Measurements from ENCODE around the gene ATAD5. TPM values are rescaled to one million over a fixed set of nuclear protein-coding genes. Genes with fewer than 3 reads are reported as not detected.
"Not testable (repeated sequence)": the region's sequence is repeated elsewhere in the genome, so short reads cannot be mapped to it uniquely, and the experiment has no call there.

Gene ATAD5
- total RNA-seq, 2 experiments from 2014 or later, result 33.7 to 46.3 TPM

- ATAC-seq (no peak), DNase-seq (no peak)
- no peak overlapping the region for H3K27ac Mint-ChIP-seq
- H3K9me3 Mint-ChIP-seq (ENCODE audit: low read depth), result no peaks in the 10 kb centered on the region
- no peak overlapping the region for H3K4me3 Mint-ChIP-seq
- H3K27me3 Mint-ChIP-seq, result peaks cover 54% of the 10 kb centered on the region
- peaks cover 8% of the 10 kb centered on the region for H3K4me1 Mint-ChIP-seq
- H3K36me3 Mint-ChIP-seq, result no peaks in the 10 kb centered on the region
- CTCF ChIA-PET, result no interaction called here
Observed at GRCh38 chr17:30924341-30924740, 92.6 kb downstream of the ATAD5 start.

- Mint-ChIP-seq H3K27me3 (peaks cover 38% of the 10 kb centered on the region), H3K9me3 (ENCODE audit: low read depth) (no peaks in the 10 kb centered on the region), H3K36me3 (no peaks in the 10 kb centered on the region), H3K4me1 (peaks cover 6% of the 10 kb centered on the region), H3K27ac (no peak overlapping the region), H3K4me3 (no peak overlapping the region)
- DNase-seq (no peak), ATAC-seq (no peak)
- CTCF ChIA-PET, result interaction anchor here (1.2 kb wide), 1 partner anchor 12 kb away, joined by 3 read pairs; no protein-coding TSS in a partner anchor
Observed at GRCh38 chr17:30926516-30926915, 94.8 kb downstream of the ATAD5 start.

DNA sequence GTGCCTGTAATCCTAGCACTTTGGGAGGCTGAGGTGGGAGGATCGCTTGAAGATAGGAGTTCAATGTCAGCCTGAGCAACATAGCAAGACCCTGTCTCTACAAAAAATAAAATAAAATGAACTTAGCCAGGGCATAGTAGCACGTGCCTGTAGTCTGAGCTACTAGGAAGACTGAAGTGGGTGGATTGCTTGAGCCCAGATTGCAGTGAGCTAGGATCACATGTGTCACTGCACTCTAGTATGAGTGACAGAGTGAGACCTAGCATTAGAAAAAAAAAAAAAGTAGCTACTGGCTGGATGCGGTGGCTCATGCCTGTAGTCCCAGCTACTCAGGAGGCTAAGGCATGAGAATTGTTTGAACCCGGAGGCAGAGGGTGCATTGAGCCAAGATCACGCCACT is 96.0 kb downstream of the ATAD5 start:
- ATAC-seq (no peak), DNase-seq (no peak)
- CTCF ChIA-PET, result no interaction called here
- no peaks in the 10 kb centered on the region for H3K36me3 Mint-ChIP-seq
- H3K27ac Mint-ChIP-seq, result no peak overlapping the region
- H3K9me3 Mint-ChIP-seq (ENCODE audit: low read depth), result no peaks in the 10 kb centered on the region
- H3K4me1 Mint-ChIP-seq, result peaks cover 2% of the 10 kb centered on the region
- peaks cover 31% of the 10 kb centered on the region for H3K27me3 Mint-ChIP-seq
- H3K4me3 Mint-ChIP-seq, result no peak overlapping the region

DNA sequence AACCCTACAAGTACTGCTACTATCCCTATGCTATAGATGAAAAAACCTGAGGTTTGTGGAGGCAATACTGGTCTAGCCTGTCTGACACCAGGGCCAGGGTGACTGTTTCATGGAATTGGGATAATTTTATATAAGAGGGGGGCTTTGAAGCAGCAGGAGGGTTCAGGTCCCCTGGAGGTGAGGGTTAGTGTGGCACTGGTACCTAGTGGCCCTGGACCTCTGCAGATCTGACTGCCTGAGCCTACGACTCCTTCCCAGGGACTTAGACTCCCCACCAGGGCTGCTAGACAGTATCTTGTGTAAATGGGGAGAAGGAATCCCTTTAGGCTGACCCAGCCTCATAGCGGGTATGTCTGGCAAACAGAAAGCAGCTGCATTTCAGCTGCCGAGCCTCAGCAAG is 96.8 kb downstream of the ATAD5 start:
- H3K36me3 Mint-ChIP-seq, result no peaks in the 10 kb centered on the region
- peaks cover 23% of the 10 kb centered on the region for H3K27me3 Mint-ChIP-seq
- no peak overlapping the region for H3K27ac Mint-ChIP-seq
- CTCF ChIA-PET, result interaction anchor here (1.2 kb wide), 1 partner anchor 43 kb away, joined by 3 read pairs; no protein-coding TSS in a partner anchor
- H3K9me3 Mint-ChIP-seq (ENCODE audit: low read depth), result no peaks in the 10 kb centered on the region
- DNase-seq (no peak), ATAC-seq (no peak)
- no peak overlapping the region for H3K4me3 Mint-ChIP-seq
- H3K4me1 Mint-ChIP-seq, result no peaks in the 10 kb centered on the region

- CTCF ChIA-PET, result interaction anchor here (1.2 kb wide), 1 partner anchor 42 kb away, joined by 3 read pairs; no protein-coding TSS in a partner anchor
- Mint-ChIP-seq H3K27ac (no peak overlapping the region), H3K27me3 (peaks cover 18% of the 10 kb centered on the region)
Observed at GRCh38 chr17:30929081-30929633, 97.4 kb downstream of the ATAD5 start.

GRCh38 chr17:30929861-30930260 is 98.1 kb downstream of the ATAD5 start:
- H3K27ac Mint-ChIP-seq; H3K4me3 Mint-ChIP-seq; H3K9me3 Mint-ChIP-seq (ENCODE audit: low read depth); ATAC-seq; H3K4me1 Mint-ChIP-seq; H3K36me3 Mint-ChIP-seq; DNase-seq: not testable (repeated sequence)
- H3K27me3 Mint-ChIP-seq, result peaks cover 14% of the 10 kb centered on the region
- CTCF ChIA-PET, result interaction anchor here (0.7 kb wide), 1 partner anchor 23 kb away, joined by 3 read pairs; no protein-coding TSS in a partner anchor

More at GRCh38 chr17:30929081-30929633, 97.4 kb downstream of the ATAD5 start:
- no peak for DNase-seq
- Mint-ChIP-seq H3K4me1 (no peaks in the 10 kb centered on the region), H3K9me3 (ENCODE audit: low read depth) (no peaks in the 10 kb centered on the region), H3K4me3 (no peak overlapping the region), H3K36me3 (no peaks in the 10 kb centered on the region)
- no peak for ATAC-seq

DNA sequence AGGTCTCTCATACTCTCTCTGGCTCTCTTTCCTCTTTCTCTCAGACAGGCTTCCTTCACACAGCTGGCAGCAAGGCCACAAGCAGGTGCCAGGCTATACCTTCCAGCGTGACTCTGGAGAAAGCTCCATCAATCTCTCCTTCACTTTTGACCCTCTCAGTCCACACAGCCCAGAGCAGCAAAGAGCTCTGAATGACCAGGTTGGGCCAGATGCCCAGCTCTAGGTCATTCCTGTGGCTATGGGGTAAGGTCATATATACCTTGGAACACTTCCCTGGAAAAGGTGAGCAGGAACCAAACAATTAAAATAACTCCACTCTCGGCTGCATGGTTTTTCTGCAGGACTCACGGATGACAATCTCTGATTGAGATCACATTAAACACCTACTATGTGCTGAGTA is 98.7 kb downstream of the ATAD5 start:
- Mint-ChIP-seq H3K9me3 (ENCODE audit: low read depth) (no peaks in the 10 kb centered on the region), H3K27ac (no peak overlapping the region), H3K36me3 (no peaks in the 10 kb centered on the region), H3K4me3 (no peak overlapping the region), H3K4me1 (no peaks in the 10 kb centered on the region), H3K27me3 (peaks cover 12% of the 10 kb centered on the region)
- ATAC-seq (no peak), DNase-seq (no peak)
- CTCF ChIA-PET, result interaction anchor here (0.7 kb wide), 1 partner anchor 22 kb away, joined by 3 read pairs; no protein-coding TSS in a partner anchor

DNA sequence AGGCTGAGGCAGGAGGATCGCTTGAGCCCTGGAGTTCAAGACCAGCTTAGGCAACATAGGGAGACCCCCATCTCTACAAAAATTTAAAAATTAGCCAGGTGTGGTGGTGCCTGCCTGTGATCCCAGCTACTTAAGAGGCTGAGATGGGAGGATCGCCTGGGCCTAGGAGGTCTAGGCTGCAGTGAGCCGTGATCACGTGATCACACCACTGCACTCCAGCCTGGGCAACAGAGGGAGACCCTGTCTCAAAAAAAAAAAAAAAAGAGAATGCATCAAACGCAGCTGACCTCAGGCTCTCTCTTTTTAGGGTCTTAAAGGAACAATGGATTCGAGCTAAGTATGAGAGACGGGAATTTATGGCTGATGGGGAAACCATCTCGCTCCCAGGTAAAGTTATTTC is 99.8 kb downstream of the ATAD5 start:
- H3K27me3 Mint-ChIP-seq, H3K4me1 Mint-ChIP-seq, DNase-seq: not testable (repeated sequence)

DNA sequence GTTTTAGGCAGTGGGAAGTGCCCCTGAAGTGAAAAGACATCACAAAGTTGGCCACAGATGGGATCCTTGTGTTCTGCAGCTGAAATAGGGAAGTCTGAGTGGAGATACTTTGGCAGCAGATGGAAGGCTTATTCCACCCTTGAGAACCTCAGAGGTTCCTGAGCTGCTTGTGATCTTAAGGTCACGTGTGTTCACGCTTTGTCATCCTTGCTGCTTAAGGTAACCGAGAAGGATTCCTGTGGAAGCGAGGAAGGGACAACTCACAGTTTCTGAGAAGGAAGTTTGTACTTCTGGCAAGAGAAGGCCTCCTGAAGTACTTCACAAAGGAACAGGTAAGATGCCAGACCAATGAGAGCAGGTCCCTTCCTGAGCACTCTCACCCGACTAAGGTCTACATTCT is 102.2 kb downstream of the ATAD5 start:
- Mint-ChIP-seq H3K4me3 (no peak overlapping the region), H3K27me3 (no peaks in the 10 kb centered on the region), H3K36me3 (no peaks in the 10 kb centered on the region), H3K9me3 (ENCODE audit: low read depth) (no peaks in the 10 kb centered on the region), H3K4me1 (peaks cover 3% of the 10 kb centered on the region), H3K27ac (no peak overlapping the region)
- CTCF ChIA-PET, result no interaction called here
- ATAC-seq (no peak), DNase-seq (no peak)

More for the DNA sequence above, 99.8 kb downstream of the ATAD5 start:
- not testable (repeated sequence) for H3K9me3 Mint-ChIP-seq (ENCODE audit: low read depth); H3K36me3 Mint-ChIP-seq; H3K27ac Mint-ChIP-seq; ATAC-seq; H3K4me3 Mint-ChIP-seq
- CTCF ChIA-PET, result interaction anchor here (0.6 kb wide), 1 partner anchor 93 kb away, joined by 4 read pairs; no protein-coding TSS in a partner anchor

- CTCF ChIA-PET, result interaction anchor here (1.2 to 1.3 kb wide), 3 partner anchors 13 to 115 kb away, joined by 3 to 4 read pairs (median 3); partner anchors contain the start of gene CRLF3
- H3K27me3 Mint-ChIP-seq, result no peaks in the 10 kb centered on the region
- peak; percentile 42 for ATAC-seq
Observed at GRCh38 chr17:30939051-30939689, 107.4 kb downstream of the ATAD5 start.

DNA sequence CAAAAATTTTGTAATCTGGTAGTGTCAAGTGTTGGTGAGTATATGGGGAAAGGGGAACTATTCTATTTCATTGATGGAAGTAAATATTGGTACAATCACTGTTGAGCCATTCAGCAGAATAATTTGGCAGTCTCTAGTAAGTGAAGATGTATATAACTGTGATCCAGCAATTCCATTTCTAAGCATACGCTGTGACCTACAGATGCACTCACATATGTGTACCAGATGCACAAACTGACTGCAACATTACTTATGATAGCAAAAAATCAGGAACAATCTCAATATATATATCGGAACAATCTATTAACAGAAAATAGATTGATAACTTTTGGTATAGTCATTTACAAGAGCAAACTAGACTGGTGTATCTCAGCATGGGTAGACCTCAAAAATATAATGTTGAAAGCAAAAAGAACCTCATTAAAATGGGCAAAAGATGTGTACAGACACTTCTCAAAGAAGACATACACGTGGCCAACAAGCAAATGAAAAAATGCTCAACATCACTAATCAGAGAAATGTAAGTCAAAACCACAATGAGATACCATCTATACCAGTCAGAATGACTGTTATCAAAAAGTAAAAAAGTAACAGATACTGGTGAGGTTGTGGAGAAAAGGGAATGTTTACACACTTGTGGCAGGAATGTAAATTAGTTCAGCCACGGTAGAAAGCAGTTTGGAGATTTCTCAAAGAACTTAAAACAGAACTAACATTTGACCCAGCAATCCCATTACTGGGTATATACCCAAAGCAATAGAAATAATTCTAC is 110.7 kb downstream of the ATAD5 start:
- CTCF ChIA-PET, result no interaction called here
- Mint-ChIP-seq H3K27me3 (no peaks in the 10 kb centered on the region), H3K4me3 (no peak overlapping the region), H3K36me3 (peaks cover 2% of the 10 kb centered on the region), H3K4me1 (peaks cover 14% of the 10 kb centered on the region), H3K9me3 (ENCODE audit: low read depth) (no peaks in the 10 kb centered on the region), H3K27ac (no peak overlapping the region)
- no peak for ATAC-seq
- no peak for DNase-seq

More at GRCh38 chr17:30939051-30939689, 107.4 kb downstream of the ATAD5 start:
- peak overlapping the region; percentile 72 for H3K27ac Mint-ChIP-seq
- no peak for DNase-seq
- peak overlapping the region; percentile 39 for H3K4me3 Mint-ChIP-seq
- H3K9me3 Mint-ChIP-seq (ENCODE audit: low read depth), result no peaks in the 10 kb centered on the region
- H3K4me1 Mint-ChIP-seq, result peaks cover 14% of the 10 kb centered on the region
- H3K36me3 Mint-ChIP-seq, result peaks cover 2% of the 10 kb centered on the region
